HEK293 (cell line): Measurements from ENCODE around the gene TOR1A.

Source experiments
- CTCF ChIA-PET: fragments of 350-600 bp; formaldehyde crosslinking; extraction: SDS; loops from one replicate; lab custom pipeline; 2021; ENCODE audit warnings: antibody characterized with exemption; lab: Yijun Ruan, JAX
- POLR2A ChIA-PET: fragments of 300-600 bp; formaldehyde crosslinking; extraction: SDS; loops from one replicate; lab custom pipeline; 2020; ENCODE audit warnings: antibody characterized with exemption, inconsistent platforms; lab: Yijun Ruan, JAX
- H3K27ac ChIP-seq: fragments of 200-500 bp; sonication (Bioruptor generic); 2 replicates; pipeline ENCODE4 v1.5.1; 2014; ENCODE audit warnings: low read depth, low read length, control low read depth, inconsistent platforms; ENCODE audit errors: extremely low read depth
- H3K36me3 ChIP-seq, 2 experiments: fragments of 200-500 bp in 1 of 2; sonication (Bioruptor generic) in 1 of 2; 1 replicate in 1 of 2; 2 replicates in 1 of 2; pipeline ENCODE4 v1.5.1; 2014 to 2017; ENCODE audit warnings: inconsistent platforms in 2 of 2, low read length in 2 of 2; ENCODE audit not compliant: control insufficient read depth in 2 of 2, insufficient read depth in 1 of 2
- H3K4me1 ChIP-seq: fragments of 200-500 bp; sonication (Bioruptor generic); 2 replicates; pipeline ENCODE4 v1.5.1; 2014; ENCODE audit warnings: mild to moderate bottlenecking, low read length, inconsistent platforms; ENCODE audit not compliant: control insufficient read depth, insufficient read depth
- H3K4me3 ChIP-seq: 2 replicates; pipeline ENCODE4 v1.5.1; 2011; ENCODE audit warnings: low read depth, mild to moderate bottlenecking, control low read depth, low read length, moderate library complexity
- H3K9me3 ChIP-seq: fragments of 200-500 bp; sonication (Bioruptor generic); 2 replicates; pipeline ENCODE4 v1.5.1; 2014; ENCODE audit warnings: low read depth, low read length, inconsistent platforms; ENCODE audit not compliant: control insufficient read depth, insufficient read depth
- FEZF1 ChIP-seq: fragments of 450-650 bp; formaldehyde crosslinking; IDR thresholded peaks from 2 replicates; pipeline ENCODE4 v1.5.1; 2016; ENCODE audit warnings: missing biosample characterization, missing genetic modification characterization
- GFI1B ChIP-seq: fragments of 450-650 bp; formaldehyde crosslinking; IDR thresholded peaks from 2 replicates; pipeline ENCODE4 v1.5.1; 2016; ENCODE audit warnings: missing biosample characterization, missing genetic modification characterization
- SCRT1 ChIP-seq: fragments of 450-650 bp; formaldehyde crosslinking; IDR thresholded peaks from 2 replicates; pipeline ENCODE4 v1.5.1; 2016; ENCODE audit warnings: missing biosample characterization, missing genetic modification characterization, borderline replicate concordance
- YY1 ChIP-seq: fragments of 450-650 bp; formaldehyde crosslinking; IDR thresholded peaks from 2 replicates; pipeline ENCODE4 v1.5.1; 2018; ENCODE audit warnings: missing biosample characterization, missing genetic modification characterization
- ZBTB21 ChIP-seq: fragments of 450-650 bp; formaldehyde crosslinking; IDR thresholded peaks from 2 replicates; pipeline ENCODE4 v1.5.1; 2017; ENCODE audit warnings: missing biosample characterization, missing genetic modification characterization
- ZBTB7A ChIP-seq: fragments of 450-650 bp; formaldehyde crosslinking; IDR thresholded peaks from 2 replicates; pipeline ENCODE4 v1.5.1; 2016; ENCODE audit warnings: low read depth, missing biosample characterization, missing genetic modification characterization
- ZFP69B ChIP-seq: fragments of 450-650 bp; formaldehyde crosslinking; IDR thresholded peaks from 2 replicates; pipeline ENCODE4 v1.5.1; 2016; ENCODE audit warnings: missing biosample characterization, missing genetic modification characterization
- ZNF174 ChIP-seq: fragments of 450-650 bp; formaldehyde crosslinking; IDR thresholded peaks from 2 replicates; pipeline ENCODE4 v1.5.0; 2017; ENCODE audit warnings: missing biosample characterization, mild to moderate bottlenecking, missing genetic modification characterization
- ZNF311 ChIP-seq: fragments of 450-650 bp; formaldehyde crosslinking; IDR thresholded peaks from 2 replicates; pipeline ENCODE4 v1.5.1; 2017; ENCODE audit warnings: missing biosample characterization, missing genetic modification characterization, borderline replicate concordance
- ZNF354C ChIP-seq: fragments of 450-650 bp; formaldehyde crosslinking; IDR thresholded peaks from 2 replicates; pipeline ENCODE4 v1.5.1; 2016; ENCODE audit warnings: missing biosample characterization, missing genetic modification characterization, low read depth, borderline replicate concordance
- ZNF473 ChIP-seq: fragments of 450-650 bp; formaldehyde crosslinking; IDR thresholded peaks from 2 replicates; pipeline ENCODE4 v1.5.1; 2017; ENCODE audit warnings: missing biosample characterization, missing genetic modification characterization
- ZNF510 ChIP-seq: fragments of 450-650 bp; formaldehyde crosslinking; IDR thresholded peaks from 2 replicates; pipeline ENCODE4 v1.5.1; 2018; ENCODE audit warnings: mild to moderate bottlenecking, missing genetic modification characterization, missing biosample characterization; ENCODE audit not compliant: insufficient replicate concordance
- ZNF514 ChIP-seq: fragments of 450-650 bp; formaldehyde crosslinking; IDR thresholded peaks from 2 replicates; pipeline ENCODE4 v1.5.1; 2016; ENCODE audit warnings: missing biosample characterization, missing genetic modification characterization
- ZNF768 ChIP-seq: fragments of 450-650 bp; formaldehyde crosslinking; IDR thresholded peaks from 2 replicates; pipeline ENCODE4 v1.5.1; 2018; ENCODE audit warnings: missing biosample characterization, mild to moderate bottlenecking, missing genetic modification characterization
- TF ChIP-seq, protein P1 (sequence below): fragments of 450-650 bp; formaldehyde crosslinking; IDR thresholded peaks from 2 replicates; pipeline ENCODE4 v1.5.1; 2016; ENCODE audit warnings: missing biosample characterization, missing genetic modification characterization
- TF ChIP-seq, protein P2 (sequence below): fragments of 450-650 bp; formaldehyde crosslinking; conservative IDR thresholded peaks from 2 replicates; pipeline ENCODE4 v1.5.1; 2016; ENCODE audit warnings: low read depth, missing biosample characterization, missing genetic modification characterization
- TF ChIP-seq, protein P3 (sequence below): fragments of 450-650 bp; formaldehyde crosslinking; IDR thresholded peaks from 2 replicates; pipeline ENCODE4 v1.5.1; 2017; ENCODE audit warnings: missing biosample characterization, missing genetic modification characterization
- TF ChIP-seq, protein P4 (sequence below): fragments of 450-650 bp; formaldehyde crosslinking; IDR thresholded peaks from 2 replicates; pipeline ENCODE4 v1.5.1; 2016; ENCODE audit warnings: missing biosample characterization, missing genetic modification characterization

The TOR1A gene

DNA sequence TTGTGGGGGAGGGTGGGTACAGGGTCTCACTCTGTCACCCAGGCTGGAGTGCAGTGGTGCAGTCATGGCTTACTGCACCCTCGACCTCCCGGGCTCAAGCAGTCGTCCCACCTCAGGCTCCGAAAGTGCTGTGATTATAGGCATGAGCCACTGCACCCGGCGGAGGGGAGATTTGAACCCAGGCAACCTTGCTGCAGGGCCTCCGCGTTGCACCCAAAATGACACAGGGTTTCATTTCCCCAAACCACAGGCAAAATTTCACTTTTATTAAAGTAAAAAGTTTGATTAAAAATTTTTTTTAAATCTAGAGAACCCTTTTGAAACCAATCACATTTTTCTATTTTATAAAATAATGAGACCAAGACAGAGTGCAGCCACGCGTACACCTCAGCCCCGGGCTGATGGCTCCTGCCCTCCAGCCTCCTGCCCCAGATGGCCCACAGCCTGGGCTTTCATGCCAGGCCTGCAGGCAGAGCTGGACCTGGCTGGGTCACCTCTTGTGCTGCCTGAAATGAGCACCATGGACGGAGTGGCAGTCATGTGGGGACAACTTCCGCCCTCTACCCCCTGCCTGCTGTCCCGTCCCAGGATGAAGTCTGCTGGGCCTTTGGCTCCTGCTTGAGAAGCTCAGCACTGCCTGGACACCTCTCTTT is 41.9 kb upstream of the TOR1A start (continued):
- TF ChIP-seq GFI1B, result no peak
- no peak for TF ChIP-seq ZBTB21
- no peak for TF ChIP-seq ZNF473 (tag by site-specific recombination)
- TF ChIP-seq, protein P1, sequence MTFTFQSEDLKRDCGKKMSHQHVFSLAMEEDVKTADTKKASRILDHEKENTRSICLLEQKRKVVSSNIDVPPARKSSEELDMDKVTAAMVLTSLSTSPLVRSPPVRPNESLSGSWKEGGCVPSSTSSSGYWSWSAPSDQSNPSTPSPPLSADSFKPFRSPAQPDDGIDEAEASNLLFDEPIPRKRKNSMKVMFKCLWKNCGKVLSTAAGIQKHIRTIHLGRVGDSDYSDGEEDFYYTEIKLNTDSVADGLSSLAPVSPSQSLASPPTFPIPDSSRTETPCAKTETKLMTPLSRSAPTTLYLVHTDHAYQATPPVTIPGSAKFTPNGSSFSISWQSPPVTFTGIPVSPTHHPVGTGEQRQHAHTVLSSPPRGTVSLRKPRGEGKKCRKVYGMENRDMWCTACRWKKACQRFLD, result no peak
- TF ChIP-seq YY1 (tag by site-specific recombination), result no peak
- TF ChIP-seq ZNF354C (tag by site-specific recombination), result no peak

DNA sequence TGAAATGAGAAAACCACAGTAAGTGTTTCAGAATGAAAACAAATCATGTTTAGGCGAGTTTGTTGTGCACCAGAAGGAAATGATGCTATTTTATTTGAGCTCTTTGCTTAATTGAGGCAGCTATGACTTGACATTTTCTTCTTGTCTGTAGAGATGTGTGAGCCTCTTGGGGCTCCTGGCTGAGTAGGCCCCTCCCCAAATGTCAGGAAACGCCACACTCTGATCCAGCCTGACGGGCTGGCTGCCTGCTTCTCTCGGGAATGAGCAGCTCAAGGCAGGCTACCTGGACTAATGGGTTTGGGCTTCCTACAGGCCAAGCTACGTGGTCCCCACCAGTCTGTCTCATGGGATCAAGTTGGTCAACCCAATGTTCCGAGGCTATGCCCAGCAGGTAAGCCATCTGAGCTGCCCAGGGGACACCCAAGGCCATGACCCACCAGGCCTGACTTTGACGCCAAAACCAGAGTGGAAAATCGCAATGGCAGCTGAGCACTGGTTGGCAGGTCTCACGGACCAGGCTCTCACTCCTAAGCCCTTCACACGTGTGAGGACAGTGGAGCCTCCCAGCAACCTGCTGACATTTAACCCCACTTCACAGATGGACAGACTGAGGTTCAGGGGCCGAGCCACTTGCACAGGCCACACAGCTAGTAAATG is 41.2 kb upstream of the TOR1A start:
- Histone ChIP-seq H3K36me3 (peaks cover 0 to 33% of the 10 kb centered on the region in 2 experiments; a peak in 2 of 3 replicates), H3K4me3 (no peak overlapping the region), H3K27ac (no peak overlapping the region), H3K4me1 (no peaks in the 10 kb centered on the region), H3K9me3 (no peaks in the 10 kb centered on the region)
- TF ChIP-seq ZBTB7A (no peak), FEZF1 (tag by site-specific recombination) (no peak), ZNF768 (tag by site-specific recombination) (no peak), ZNF311 (tag by site-specific recombination) (no peak), ZNF174 (tag by site-specific recombination) (no peak), ZFP69B (no peak), ZNF514 (no peak), SCRT1 (tag by site-specific recombination) (no peak), ZNF510 (no peak)
- TF ChIP-seq, protein P2, sequence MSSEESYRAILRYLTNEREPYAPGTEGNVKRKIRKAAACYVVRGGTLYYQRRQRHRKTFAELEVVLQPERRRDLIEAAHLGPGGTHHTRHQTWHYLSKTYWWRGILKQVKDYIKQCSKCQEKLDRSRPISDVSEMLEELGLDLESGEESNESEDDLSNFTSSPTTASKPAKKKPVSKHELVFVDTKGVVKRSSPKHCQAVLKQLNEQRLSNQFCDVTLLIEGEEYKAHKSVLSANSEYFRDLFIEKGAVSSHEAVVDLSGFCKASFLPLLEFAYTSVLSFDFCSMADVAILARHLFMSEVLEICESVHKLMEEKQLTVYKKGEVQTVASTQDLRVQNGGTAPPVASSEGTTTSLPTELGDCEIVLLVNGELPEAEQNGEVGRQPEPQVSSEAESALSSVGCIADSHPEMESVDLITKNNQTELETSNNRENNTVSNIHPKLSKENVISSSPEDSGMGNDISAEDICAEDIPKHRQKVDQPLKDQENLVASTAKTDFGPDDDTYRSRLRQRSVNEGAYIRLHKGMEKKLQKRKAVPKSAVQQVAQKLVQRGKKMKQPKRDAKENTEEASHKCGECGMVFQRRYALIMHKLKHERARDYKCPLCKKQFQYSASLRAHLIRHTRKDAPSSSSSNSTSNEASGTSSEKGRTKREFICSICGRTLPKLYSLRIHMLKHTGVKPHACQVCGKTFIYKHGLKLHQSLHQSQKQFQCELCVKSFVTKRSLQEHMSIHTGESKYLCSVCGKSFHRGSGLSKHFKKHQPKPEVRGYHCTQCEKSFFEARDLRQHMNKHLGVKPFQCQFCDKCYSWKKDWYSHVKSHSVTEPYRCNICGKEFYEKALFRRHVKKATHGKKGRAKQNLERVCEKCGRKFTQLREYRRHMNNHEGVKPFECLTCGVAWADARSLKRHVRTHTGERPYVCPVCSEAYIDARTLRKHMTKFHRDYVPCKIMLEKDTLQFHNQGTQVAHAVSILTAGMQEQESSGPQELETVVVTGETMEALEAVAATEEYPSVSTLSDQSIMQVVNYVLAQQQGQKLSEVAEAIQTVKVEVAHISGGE (tag by site-specific recombination), result no peak
- TF ChIP-seq, protein P3, sequence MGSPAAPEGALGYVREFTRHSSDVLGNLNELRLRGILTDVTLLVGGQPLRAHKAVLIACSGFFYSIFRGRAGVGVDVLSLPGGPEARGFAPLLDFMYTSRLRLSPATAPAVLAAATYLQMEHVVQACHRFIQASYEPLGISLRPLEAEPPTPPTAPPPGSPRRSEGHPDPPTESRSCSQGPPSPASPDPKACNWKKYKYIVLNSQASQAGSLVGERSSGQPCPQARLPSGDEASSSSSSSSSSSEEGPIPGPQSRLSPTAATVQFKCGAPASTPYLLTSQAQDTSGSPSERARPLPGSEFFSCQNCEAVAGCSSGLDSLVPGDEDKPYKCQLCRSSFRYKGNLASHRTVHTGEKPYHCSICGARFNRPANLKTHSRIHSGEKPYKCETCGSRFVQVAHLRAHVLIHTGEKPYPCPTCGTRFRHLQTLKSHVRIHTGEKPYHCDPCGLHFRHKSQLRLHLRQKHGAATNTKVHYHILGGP (tag by site-specific recombination), result no peak
- TF ChIP-seq, protein P4, sequence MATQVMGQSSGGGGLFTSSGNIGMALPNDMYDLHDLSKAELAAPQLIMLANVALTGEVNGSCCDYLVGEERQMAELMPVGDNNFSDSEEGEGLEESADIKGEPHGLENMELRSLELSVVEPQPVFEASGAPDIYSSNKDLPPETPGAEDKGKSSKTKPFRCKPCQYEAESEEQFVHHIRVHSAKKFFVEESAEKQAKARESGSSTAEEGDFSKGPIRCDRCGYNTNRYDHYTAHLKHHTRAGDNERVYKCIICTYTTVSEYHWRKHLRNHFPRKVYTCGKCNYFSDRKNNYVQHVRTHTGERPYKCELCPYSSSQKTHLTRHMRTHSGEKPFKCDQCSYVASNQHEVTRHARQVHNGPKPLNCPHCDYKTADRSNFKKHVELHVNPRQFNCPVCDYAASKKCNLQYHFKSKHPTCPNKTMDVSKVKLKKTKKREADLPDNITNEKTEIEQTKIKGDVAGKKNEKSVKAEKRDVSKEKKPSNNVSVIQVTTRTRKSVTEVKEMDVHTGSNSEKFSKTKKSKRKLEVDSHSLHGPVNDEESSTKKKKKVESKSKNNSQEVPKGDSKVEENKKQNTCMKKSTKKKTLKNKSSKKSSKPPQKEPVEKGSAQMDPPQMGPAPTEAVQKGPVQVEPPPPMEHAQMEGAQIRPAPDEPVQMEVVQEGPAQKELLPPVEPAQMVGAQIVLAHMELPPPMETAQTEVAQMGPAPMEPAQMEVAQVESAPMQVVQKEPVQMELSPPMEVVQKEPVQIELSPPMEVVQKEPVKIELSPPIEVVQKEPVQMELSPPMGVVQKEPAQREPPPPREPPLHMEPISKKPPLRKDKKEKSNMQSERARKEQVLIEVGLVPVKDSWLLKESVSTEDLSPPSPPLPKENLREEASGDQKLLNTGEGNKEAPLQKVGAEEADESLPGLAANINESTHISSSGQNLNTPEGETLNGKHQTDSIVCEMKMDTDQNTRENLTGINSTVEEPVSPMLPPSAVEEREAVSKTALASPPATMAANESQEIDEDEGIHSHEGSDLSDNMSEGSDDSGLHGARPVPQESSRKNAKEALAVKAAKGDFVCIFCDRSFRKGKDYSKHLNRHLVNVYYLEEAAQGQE (tag by site-specific recombination), result no peak
- CTCF ChIA-PET, result no interaction called here
- POLR2A ChIA-PET, result interaction anchor here (0.7 kb wide), 1 partner anchor 31 kb away, joined by 3 read pairs; no protein-coding TSS in a partner anchor
